GM21528 (cell line): ENCODE results near the gene PRIMA1.

Source experiments
- ATAC-seq: cut with Tn5 transposase; IDR thresholded peaks from one replicate; pipeline ENCODE4 v1.9.1; 2021; ENCODE audit warnings: mild to moderate bottlenecking, moderate library complexity; ENCODE audit not compliant: unreplicated experiment, low FRiP score

Gene PRIMA1

GRCh38 chr14:93797536-93797935 lies 9.3 kb upstream of the PRIMA1 start:
- ATAC-seq = no peak

DNA sequence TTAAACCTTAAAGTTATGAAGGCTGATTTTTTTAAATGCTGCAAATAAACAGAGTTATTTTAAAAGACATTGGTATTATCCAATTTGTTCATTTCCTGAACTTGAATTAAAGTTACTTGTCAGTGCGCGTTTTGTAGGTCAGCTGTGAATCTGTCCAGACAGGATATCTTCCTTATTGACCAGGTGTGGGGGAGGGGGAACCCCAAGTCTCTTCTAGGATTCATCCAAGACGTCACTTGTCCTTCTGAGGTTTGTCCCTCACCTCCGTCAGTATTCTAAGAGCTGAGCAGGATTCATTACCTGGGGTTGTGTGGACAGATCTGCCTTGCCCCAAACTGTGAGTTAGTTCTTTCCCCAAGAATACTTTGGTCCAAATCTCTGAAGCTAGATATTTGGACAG lies 8.8 kb upstream of the PRIMA1 start:
- ATAC-seq = no peak

- no peak for ATAC-seq
These were observed 6.5 kb upstream of the PRIMA1 start for GRCh38 chr14:93794756-93795155.

DNA sequence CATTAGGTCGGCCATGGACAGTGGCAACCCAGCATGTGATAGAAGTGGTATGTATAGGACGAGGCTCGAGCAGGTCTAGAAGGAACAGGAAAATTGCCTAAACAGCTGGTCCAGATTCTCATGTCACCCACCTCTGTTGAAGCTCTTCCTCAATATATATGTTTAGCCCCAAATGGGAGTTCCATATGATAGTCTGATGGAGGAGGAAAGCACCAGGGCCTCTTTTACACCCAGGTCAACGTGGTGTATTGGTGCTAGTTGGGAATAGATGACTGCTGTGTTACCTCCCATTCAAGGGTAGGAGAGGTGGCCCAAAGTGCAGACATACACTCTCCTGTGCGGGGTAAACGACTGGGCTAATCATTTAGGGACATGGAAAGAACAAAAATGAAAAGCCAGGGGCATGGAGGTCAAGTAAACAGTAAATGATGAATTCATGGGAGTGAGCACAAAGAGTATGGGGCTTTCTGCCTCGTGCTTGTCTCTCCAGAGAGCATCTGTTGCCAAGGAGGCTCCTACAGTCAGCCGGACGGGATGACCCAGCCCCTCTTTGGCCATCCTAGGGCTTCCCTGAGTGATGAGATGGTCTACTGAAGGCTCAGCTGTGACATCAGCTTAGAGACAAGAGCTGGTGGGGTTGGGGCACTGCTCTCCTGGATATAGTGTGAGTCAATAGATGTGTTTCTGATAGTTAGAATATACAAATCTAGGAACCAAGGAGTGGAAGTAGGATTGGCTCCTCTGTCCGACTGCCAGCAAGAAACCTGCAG lies 5.5 kb upstream of the PRIMA1 start:
- no peak for ATAC-seq

DNA sequence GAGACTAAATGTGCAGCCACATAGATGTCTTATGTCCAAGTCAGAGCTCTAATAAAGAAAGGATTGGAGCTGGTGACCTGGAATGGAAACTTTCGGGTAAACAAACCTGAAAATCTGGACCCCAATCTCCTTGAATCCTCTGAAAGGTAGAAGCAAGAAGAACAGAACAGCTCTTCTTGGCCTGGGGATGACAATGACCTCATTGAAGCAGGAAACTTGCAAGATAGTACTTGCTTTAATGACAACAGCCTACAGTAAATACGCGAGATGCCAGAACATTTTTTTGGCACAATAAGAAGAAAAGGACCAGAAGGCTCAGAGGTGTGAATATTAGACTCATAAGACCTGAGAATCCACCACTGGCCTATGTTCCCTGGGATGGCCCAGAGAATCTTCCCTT lies 4.1 kb upstream of the PRIMA1 start:
- no peak for ATAC-seq

DNA sequence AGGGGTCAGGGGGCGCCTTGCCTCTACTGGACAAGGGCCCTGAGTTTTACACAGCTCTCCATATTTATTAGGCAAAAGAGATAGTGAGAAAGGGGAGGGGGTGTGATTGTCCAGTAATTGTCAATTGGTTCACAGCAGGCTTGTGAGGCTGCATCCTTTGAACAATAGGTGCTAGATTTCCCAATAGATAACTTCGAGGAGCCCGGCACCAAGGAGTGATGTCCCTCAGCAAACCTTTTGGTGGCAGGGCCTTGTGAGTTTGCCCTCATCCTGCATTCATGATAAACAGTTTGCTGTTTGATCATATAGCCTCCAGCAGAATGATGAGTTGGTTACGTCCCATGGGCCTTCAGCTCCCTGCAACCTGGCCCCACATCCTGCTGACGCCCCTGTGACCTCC lies 2.7 kb upstream of the PRIMA1 start:
- ATAC-seq = no peak

- ATAC-seq = no peak
These were observed 1.2 kb upstream of the PRIMA1 start for GRCh38 chr14:93789228-93790130.

DNA sequence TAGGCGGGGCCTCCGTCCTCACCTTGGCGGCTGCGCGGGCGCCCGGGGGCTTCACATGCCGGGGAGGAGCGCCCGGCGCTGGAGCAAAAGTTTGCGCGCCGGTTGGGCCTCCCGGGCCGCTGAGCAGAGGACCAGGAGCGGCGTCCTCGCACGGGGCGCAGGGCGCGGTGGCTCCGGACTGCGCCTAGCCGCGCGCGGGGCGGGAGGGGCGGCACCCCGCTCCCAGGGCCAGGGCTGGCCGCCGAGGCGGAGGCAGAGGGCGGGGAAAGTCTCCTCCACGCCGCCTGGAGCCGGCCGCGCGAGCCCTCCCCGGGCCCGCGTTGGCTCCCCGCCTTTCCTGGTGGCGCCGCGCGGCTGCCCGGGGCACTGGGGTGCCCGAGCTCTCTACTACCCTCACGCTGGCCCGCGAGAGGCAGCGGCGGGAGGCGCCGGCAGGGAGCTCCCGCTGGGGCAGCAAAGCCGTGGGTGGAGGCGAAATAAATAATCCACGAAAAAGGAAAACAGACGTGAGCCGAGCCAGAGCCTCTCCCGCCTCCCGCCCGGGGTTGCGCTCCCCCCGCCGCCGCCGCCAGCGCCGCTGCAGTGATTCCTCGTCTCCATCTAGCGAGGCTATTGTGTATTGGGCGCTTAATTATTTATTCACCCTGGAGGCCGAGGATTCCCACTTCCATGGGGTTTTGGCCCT lies 400 bp upstream of the PRIMA1 start:
- ATAC-seq = no peak

GRCh38 chr14:93787465-93788292 lies 606 bp downstream of the PRIMA1 start:
- ATAC-seq = no peak

DNA sequence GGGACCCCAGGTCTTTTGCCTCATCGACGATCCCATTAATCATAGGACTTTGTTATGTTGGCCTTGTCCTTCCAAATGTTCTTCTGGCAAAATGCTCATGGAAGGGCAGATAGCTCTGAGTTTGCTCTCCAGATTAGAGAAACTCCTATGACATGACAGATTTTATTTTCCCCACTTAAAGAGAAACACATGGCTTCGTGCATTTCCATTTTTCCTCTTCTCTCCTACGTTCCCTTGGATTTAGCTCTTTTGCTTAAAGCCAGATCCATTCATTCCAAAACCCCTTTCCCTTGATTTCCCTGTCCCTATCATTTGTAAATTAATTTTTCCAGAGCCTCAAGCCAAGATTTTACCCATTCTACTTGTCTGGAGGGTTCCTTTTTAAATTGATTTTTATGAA lies 2.9 kb downstream of the PRIMA1 start:
- no peak for ATAC-seq

GRCh38 chr14:93784878-93785277 lies 3.4 kb downstream of the PRIMA1 start:
- no peak for ATAC-seq

DNA sequence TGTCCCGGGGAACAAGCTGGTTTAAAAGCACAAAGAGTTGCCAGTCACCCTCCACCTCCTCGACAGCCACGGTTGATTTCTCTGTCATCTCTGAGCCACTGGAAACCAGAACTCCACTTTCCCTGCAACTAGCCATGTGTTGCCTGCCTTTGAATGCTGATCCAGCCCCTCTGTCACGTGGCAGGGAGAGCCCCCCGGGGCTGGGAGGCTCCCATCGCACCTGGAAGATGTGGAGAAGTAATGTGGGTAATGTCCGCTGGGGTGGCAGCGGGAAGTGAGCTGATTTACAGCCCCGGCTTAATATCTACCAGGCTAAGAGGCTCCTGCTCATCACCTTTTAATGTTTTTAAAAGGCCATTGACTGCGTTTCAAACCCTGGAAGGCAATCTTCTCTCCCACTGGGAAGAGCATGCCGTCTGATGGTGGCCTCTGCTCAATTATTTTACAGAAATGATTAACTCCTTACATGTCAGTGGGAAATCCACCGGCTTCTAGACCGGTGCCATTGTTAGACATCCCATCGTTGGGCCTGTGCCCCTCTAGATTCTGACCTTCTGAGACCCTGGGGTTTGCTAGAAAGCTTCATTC lies 7.4 kb downstream of the PRIMA1 start:
- no peak for ATAC-seq

DNA sequence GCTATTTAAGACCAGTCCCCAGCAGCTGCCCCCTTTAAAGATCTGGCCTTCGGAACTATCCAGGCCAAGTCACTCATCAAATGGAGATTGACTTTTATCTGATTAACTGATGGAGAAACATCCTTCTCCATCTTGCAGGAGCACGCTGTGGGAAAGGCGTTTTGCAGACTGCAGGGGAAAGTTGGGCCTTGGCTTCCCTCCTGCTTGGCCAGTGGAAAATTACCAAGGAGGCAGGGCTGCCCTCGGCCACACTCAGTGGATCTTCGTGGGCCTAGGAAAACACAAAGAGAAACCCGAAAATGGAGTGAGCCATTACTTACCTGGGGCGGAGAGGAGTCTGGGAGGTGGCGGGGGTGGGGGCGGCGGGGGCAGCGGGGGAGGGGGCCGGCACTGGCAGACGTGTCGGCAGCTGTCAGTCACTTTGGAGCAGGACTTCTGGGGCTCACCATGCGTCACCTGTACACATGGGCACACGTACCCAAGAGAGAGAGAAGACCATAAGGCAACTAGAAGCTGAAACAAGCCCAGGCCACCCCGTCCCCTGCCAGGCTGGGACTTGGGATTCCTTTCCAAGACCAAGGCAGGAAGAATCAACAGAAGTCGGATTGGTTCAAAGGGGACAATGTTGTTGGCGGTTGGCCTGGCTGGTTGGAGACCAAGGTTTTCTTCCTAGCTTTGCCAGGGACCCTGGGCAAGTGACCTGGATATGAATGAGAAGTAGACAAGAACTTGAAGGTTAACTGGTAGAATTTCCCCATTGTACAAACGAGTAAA lies 9.2 kb downstream of the PRIMA1 start:
- no peak for ATAC-seq

- ATAC-seq = no peak
These were observed 9.8 kb downstream of the PRIMA1 start for GRCh38 chr14:93778453-93778852.

- no peak for ATAC-seq
These were observed 12.5 kb downstream of the PRIMA1 start for GRCh38 chr14:93775744-93776143.

DNA sequence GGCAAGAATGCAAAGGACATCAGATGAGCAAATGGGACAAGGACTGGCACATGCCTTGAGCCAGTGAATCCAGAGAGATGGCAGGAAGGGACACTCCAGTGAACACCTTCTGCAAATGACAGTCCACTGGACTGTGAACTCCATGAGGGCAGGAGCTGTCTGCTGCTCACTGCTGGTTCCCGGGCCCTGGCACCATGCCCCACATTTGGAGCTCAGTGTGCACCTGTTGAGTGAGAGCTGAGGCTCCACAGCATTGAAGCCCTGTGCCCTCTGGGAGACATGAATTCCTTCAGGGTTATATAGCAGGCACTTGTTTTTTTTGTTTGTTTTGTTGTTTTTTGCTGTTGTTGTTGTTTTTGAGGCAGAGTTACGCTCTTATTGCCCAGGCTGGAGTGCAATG lies 13.1 kb downstream of the PRIMA1 start:
- ATAC-seq = no peak

DNA sequence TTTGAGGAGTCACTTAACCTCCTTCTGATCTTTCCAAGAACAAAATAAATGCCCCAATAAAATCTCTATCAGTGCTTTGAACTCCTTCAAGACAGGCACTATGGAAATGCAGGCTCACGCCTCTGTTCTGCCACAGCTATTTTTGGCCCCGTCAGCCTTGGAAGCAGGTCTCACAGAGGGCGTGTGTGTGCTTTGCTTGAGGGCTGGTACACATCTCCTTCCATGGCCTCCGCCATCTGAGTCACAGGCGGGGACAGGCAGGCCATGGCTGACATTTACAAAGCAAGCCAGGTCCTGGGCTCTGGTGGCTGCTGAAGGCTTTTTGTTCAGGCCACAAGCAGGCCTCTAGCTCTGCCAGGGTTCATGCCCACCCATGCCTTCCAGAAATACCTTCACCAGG lies 16.0 kb downstream of the PRIMA1 start:
- ATAC-seq = no peak

- ATAC-seq = no peak
These were observed 22.3 kb downstream of the PRIMA1 start for GRCh38 chr14:93765970-93766369.

DNA sequence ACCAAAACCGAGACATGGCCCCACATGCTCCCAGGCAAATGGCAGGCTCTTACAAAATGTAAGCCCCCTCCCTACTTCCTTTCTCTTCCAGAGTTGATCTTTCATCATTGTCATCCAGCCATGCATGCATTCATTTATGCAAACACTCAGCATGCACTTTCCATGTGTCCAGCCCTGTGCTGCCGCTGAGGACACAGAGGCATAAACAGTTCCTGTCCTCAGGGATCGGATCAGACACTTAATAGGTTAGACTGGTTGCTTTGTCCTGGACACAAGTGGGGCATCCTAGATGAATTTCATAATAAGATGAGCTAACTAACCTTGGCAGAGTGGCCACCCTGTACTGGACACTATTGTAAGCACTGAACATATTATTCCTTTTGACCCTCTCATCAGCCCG lies 23.1 kb downstream of the PRIMA1 start:
- ATAC-seq = no peak
